ENCODE data around the gene PLA2G4B. TPM values are rescaled to one million over a fixed set of nuclear protein-coding genes. Genes with fewer than 3 reads are reported as not detected.

PLA2G4B gene
- total and polyA plus RNA-seq, 9 of the 15 experiments (the other 6 are each of a cell fraction or from before 2014, with no cell fraction given): 0.07 to 6.1 (median 2.8) TPM

DNA sequence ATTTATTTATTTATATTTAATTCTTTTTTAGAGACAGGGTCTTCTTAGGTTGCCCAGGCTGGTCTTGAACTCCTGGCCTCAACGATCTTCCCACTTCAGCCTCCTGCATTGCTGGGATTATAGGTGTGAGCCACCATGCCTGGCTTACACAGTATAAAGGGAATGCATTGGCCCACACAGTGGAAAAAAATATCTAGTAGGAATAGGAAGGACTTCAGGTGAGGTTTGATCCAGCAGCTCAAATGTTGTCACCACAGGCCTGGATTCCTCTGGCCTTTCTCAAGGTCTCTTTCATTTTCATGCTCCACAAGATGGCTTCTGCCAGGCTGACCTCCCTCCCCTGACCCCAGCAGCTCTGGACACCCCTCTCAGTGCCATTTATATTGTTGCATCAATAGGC is 57.3 kb downstream of the PLA2G4B start:
- Histone ChIP-seq H3K27ac (ENCODE audit: extremely low read depth, low read depth, low read length) (no peak overlapping the region), H4K20me1 (replicated peaks; ENCODE audit: control insufficient read depth, insufficient read depth, low read length) (peaks cover 7% of the 10 kb centered on the region; the same call in 1 of the 2 replicates), H3K36me3 (ENCODE audit: control insufficient read depth, insufficient read depth, low read length) (peaks cover 6% of the 10 kb centered on the region; the same call in 1 of the 3 replicates), H3K9me3 (replicated peaks; ENCODE audit: control insufficient read depth, insufficient read depth, low read depth, low read length) (no peaks in the 10 kb centered on the region), H2AFZ (ENCODE audit: low read depth, low read length) (no peak overlapping the region), H3K4me2 (ENCODE audit: insufficient read depth, low read length) (no peak overlapping the region), H3K4me1 (replicated peaks in 1 of 2; ENCODE audit: control insufficient read depth in 2 of 2, insufficient read depth in 2 of 2, low read length in 2 of 2) (peaks cover 0 to 28% of the 10 kb centered on the region in 2 experiments; a peak in 3 of 5 replicates), H3K9me1 (ENCODE audit: control insufficient read depth, insufficient read depth, low read length) (no peaks in the 10 kb centered on the region), H3K79me2 (ENCODE audit: control insufficient read depth, insufficient read depth, low read length) (no peaks in the 10 kb centered on the region), H3K4me3 (no peak overlapping the region), H3K9ac (ENCODE audit: insufficient read depth in 1 of 2, low read depth in 2 of 2, low read length in 2 of 2) (no peak overlapping the region), H3K27me3 (ENCODE audit: control insufficient read depth in 2 of 2, insufficient read depth in 2 of 2, low read length in 2 of 2) (peaks cover 4 to 19% of the 10 kb centered on the region in 2 experiments; a peak in 3 of 5 replicates)
- ATAC-seq (no peak), FAIRE-seq (no peak), DNase-seq (ENCODE audit: extremely low read depth in 1 of 4, low spot score in 3 of 4) (no peak)
- in situ Hi-C loops (cut with MboI) (no loop called here), intact Hi-C loops (cut with micrococcal nuclease) (no loop called here)
- POLR2A ChIA-PET: interaction anchor here (1.1 kb wide), 1 partner anchor 13 kb away, joined by 3 read pairs; no protein-coding TSS in a partner anchor
- BruUV-seq (replicated peaks): no TSS peak
- no peak for TF ChIP-seq KLF1 (tag; IDR thresholded peaks at IDR 0.05)
- peak; percentile 79 for TF ChIP-seq RBM25 (IDR thresholded peaks at IDR 0.05; ENCODE audit: low read depth, low read length, severe bottlenecking)
- peak; percentile 38; the same call in 1 of the 2 replicates for TF ChIP-seq BCOR (IDR thresholded peaks at IDR 0.05)
- CTCF ChIA-PET (ENCODE audit: low intra/inter-chr PET ratio): interaction anchor here (0.8 kb wide), 1 partner anchor 123 kb away, joined by 3 read pairs; no protein-coding TSS in a partner anchor
- 50% methylated on average over 1 of the region's 1 CpG for WGBS (ENCODE audit: insufficient coverage, low coverage, missing lambda C conversion rate)

GRCh38 chr15:41896566-41896965 is 57.9 kb downstream of the PLA2G4B start:
- Histone ChIP-seq H3K4me3 (no peak overlapping the region), H3K4me2 (ENCODE audit: insufficient read depth, low read length) (no peak overlapping the region), H3K27me3 (ENCODE audit: control insufficient read depth in 2 of 2, insufficient read depth in 2 of 2, low read length in 2 of 2) (peaks cover 2 to 17% of the 10 kb centered on the region in 2 experiments; a peak in 3 of 5 replicates), H3K4me1 (replicated peaks in 1 of 2; ENCODE audit: control insufficient read depth in 2 of 2, insufficient read depth in 2 of 2, low read length in 2 of 2) (peaks cover 0 to 28% of the 10 kb centered on the region in 2 experiments; a peak in 3 of 5 replicates), H3K9ac (ENCODE audit: insufficient read depth in 1 of 2, low read depth in 2 of 2, low read length in 2 of 2) (no peak overlapping the region), H2AFZ (ENCODE audit: low read depth, low read length) (no peak overlapping the region), H3K36me3 (ENCODE audit: control insufficient read depth, insufficient read depth, low read length) (peaks cover 6% of the 10 kb centered on the region; the same call in 1 of the 3 replicates), H3K9me3 (replicated peaks; ENCODE audit: control insufficient read depth, insufficient read depth, low read depth, low read length) (no peaks in the 10 kb centered on the region), H4K20me1 (replicated peaks; ENCODE audit: control insufficient read depth, insufficient read depth, low read length) (peaks cover 7% of the 10 kb centered on the region), H3K79me2 (ENCODE audit: control insufficient read depth, insufficient read depth, low read length) (no peaks in the 10 kb centered on the region), H3K9me1 (ENCODE audit: control insufficient read depth, insufficient read depth, low read length) (no peaks in the 10 kb centered on the region), H3K27ac (ENCODE audit: extremely low read depth, low read depth, low read length) (no peak overlapping the region)
- WGBS (ENCODE audit: insufficient coverage, low coverage, missing lambda C conversion rate): 41% methylated on average over 4 of the region's 6 CpGs
- in situ Hi-C loops (cut with MboI): no loop called here
- no TSS peak for BruUV-seq (replicated peaks)
- POLR2A ChIA-PET: interaction anchor here (0.8 to 1.6 kb wide), 2 partner anchors 11 to 84 kb away, joined by 3 to 8 read pairs; no protein-coding TSS in a partner anchor
- CTCF ChIA-PET (ENCODE audit: low intra/inter-chr PET ratio): interaction anchor here (0.8 kb wide), 1 partner anchor 123 kb away, joined by 3 read pairs; no protein-coding TSS in a partner anchor
- intact Hi-C loops (cut with micrococcal nuclease): no loop called here
- FAIRE-seq (no peak), ATAC-seq (no peak), DNase-seq (ENCODE audit: extremely low read depth in 1 of 4, low spot score in 3 of 4) (no peak)
- no peak for TF ChIP-seq HDAC1 (IDR thresholded peaks at IDR 0.05)
- TF ChIP-seq MAX (CRISPR knock-in tag; IDR thresholded peaks at IDR 0.05): no peak
- no peak for TF ChIP-seq KDM2B (CRISPR knock-in tag; IDR thresholded peaks at IDR 0.05)
- TF ChIP-seq, protein P1, sequence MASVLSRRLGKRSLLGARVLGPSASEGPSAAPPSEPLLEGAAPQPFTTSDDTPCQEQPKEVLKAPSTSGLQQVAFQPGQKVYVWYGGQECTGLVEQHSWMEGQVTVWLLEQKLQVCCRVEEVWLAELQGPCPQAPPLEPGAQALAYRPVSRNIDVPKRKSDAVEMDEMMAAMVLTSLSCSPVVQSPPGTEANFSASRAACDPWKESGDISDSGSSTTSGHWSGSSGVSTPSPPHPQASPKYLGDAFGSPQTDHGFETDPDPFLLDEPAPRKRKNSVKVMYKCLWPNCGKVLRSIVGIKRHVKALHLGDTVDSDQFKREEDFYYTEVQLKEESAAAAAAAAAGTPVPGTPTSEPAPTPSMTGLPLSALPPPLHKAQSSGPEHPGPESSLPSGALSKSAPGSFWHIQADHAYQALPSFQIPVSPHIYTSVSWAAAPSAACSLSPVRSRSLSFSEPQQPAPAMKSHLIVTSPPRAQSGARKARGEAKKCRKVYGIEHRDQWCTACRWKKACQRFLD (CRISPR knock-in tag; IDR thresholded peaks at IDR 0.05): no peak
- TF ChIP-seq MYNN (IDR thresholded peaks at IDR 0.05): no peak
- no peak for TF ChIP-seq MYNN (CRISPR knock-in tag; IDR thresholded peaks at IDR 0.05)
- no peak for TF ChIP-seq RNF2 (IDR thresholded peaks at IDR 0.05)
- no peak for TF ChIP-seq TAF15 (IDR thresholded peaks at IDR 0.05; ENCODE audit: low read depth, low read length)
- TF ChIP-seq TAF1 (IDR thresholded peaks at IDR 0.05; ENCODE audit: control insufficient read depth, extremely low read depth, insufficient read depth, low read length, severe bottlenecking): no peak
- no peak for TF ChIP-seq ZBTB49 (CRISPR knock-in tag; IDR thresholded peaks at IDR 0.05; ENCODE audit: borderline replicate concordance)

Measured in K562 (cell line).